ENCODE data around the gene CENPT.
A peak's percentile ranks its signal among the peaks of the same experiment; 100 is the strongest.

The CENPT gene

GRCh38 chr16:67847064-67847861, at the start of gene CENPT:
TSS of gene CENPT (minus strand) at chr16:67847693. CDS start at chr16:67833859, 13,834 bp downstream.
- peak in 1 of 2 experiments; percentile 57 for DNase-seq

GRCh38 chr16:67897231-67897630, 49.7 kb upstream of the CENPT start:
- DNase-seq: no peak

- DNase-seq: peak in 1 of 2 experiments; percentile 25
These were observed 46.4 kb upstream of the CENPT start for GRCh38 chr16:67893743-67894399.

DNA sequence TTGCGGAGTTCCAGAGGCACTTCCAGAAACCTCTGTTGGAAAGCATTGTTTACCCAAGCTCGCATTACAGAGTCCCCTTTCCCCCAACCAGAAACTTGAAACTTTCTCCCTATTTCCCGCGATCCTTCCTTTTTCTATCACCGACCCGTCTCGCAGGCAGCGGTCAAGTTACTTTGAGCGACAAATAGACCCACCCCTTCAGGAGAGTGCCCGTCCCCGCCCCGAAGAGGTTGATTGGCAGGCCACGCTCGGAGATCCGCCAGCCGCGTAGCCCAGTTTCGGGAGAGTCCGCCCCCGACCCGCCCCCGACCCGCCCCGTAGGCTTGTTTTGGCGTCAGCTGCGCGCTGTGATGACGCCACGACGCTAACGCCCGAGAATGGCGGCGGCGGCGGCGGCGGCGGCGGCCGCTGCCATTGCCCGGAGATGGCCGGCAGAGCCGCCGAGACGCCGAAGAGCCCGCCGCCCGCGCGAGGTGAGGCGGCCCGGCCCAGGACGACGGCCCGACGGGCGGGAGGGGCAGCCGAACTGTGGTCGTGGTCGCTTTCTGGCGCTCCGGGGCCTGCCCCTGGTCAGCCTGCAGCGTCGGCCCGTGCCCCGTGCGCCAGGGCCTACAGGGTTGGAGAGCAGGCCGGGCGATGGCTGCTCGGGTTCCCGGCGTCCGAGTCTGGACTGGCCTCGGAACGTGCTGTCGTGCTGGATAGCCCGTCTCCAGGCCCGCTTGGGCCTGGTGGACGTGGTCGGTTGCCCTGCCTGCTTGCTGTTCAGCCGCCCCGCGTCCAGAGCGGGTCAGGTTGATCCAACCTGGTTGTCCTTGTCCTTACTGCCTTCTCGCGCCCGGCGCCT, 45.6 kb upstream of the CENPT start, which contains the start of gene PSKH1:
Gene PSKH1, plus strand, starts transcription at position 356 of the 844 bp plus-strand sequence. CDS start 15,496 bp downstream, outside the sequence.
- peak; percentile 87 to 96 for DNase-seq

GRCh38 chr16:67892375-67892774, 44.9 kb upstream of the CENPT start:
- DNase-seq: no peak

- DNase-seq: no peak
These were observed 40.8 kb upstream of the CENPT start for GRCh38 chr16:67888331-67888730.

GRCh38 chr16:67886387-67886786, 38.9 kb upstream of the CENPT start:
- no peak for DNase-seq

GRCh38 chr16:67885976-67886375, 38.5 kb upstream of the CENPT start:
- DNase-seq: no peak

DNA sequence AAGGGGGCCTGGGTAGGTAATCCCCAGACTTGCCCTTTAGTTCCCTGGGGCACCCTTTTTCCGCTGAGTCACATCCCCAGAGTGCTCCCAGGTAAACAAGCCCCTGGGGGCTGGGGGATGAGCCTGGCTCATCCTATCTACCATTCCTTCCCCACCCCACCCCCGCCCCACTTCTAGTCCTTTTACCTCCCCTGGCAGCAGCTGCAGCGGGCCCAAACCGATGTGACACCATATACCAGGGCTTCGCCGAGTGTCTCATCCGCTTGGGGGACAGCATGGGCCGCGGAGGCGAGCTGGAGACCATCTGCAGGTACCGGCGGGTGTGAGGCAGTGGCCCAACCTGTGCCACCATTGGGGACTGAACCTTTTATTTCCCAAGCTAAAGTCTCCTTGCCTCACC, 38.1 kb upstream of the CENPT start:
- DNase-seq: no peak

DNA sequence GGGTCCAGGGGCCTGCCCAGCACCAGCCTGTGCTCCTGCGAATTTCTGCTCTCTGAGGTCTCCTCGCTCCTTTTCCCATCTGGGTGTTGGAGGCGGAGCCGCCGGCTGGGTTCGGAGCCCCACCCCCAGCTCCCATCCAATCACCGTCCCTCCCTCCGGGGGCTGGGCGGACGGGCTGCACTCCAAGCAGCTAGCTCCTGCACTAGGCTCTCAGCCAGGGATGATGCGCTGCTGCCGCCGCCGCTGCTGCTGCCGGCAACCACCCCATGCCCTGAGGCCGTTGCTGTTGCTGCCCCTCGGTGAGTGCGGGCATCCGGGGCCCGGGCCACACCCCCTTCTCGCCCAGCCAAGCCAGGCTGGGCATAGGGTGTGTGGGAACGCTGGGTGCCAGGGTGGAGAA, 37.2 kb upstream of the CENPT start, which contains the start of gene NRN1L:
Gene NRN1L, plus strand, starts transcription at position 202 of the 400 bp plus-strand sequence. Its CDS starts 19 bp downstream, at position 221.
- no peak for DNase-seq

DNA sequence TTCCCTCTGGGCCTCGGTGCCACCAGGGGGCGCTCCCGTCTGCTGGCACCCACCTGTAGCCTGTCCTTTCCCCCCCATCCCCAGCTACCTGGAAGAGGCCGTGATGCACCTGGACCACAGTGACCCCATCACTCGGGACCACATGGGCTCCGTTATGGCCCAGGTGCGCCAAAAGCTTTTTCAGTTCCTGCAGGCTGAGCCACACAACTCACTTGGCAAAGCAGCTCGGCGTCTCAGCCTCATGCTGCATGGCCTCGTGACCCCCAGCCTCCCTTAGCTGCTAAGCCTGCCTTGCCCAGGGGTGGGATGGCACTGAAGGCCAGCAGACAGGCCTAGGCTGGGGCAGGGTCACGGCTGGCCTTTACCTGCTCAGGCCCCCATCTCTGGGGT, 36.4 kb upstream of the CENPT start:
- DNase-seq: no peak

DNA sequence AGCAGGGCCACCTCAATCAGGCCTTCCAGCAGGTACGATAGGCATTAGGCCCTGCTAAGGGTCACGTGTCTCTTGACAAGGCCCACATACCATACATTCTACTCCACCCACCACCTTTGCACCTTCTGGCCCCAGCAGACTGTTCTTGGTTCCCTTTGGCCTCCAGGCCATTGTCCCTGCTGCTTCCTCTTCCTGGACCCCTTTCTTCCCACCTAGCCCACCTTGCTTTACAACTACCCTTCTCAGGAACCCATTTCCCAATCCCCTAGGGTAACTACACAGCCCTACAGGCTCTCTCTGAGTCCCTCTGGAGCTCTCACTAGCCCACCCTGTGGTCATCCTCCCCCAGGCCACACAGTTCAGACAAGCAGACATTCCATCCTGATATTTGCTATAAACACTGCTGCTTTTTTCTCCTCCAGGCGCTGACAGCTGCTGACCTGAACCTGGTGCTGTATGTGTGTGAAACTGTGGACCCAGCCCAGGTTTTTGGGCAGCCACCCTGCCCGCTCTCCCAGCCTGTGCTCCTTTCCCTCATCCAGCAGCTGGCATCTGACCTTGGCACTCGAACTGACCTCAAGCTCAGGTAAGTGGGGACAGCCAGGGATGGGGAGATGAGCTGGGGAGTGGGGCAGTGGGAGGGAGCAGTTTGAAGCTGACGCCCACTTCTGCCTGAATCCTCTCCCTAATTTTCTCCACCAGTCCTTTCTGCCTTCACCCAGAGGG, 35.8 kb upstream of the CENPT start:
- DNase-seq: peak in 1 of 2 experiments; percentile 37

DNA sequence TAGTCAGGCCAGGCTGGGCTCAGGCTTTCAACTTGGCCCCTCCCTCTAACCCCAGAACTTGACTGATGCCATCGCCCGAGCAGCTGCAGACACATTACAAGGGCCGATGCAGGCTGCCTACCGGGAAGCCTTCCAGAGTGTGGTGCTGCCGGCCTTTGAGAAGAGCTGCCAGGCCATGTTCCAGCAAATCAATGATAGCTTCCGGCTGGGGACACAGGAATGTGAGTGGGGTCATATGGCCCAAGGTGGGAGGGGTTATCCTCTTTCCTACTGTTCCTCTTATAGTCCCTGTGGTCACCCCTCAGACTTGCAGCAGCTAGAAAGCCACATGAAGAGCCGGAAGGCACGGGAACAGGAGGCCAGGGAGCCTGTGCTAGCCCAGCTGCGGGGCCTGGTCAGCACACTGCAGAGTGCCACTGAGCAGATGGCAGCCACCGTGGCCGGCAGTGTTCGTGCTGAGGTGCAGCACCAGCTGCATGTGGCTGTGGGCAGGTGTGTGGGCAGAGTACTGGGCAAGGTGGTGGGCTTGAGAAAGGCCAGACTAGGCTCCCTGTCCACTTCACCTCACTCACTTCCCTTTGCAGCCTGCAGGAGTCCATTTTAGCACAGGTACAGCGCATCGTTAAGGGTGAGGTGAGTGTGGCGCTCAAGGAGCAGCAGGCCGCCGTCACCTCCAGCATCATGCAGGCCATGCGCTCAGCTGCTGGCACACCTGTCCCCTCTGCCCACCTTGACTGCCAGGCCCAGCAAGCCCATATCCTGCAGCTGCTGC, 35.1 kb upstream of the CENPT start:
- no peak for DNase-seq

- DNase-seq: no peak
These were observed 34.2 kb upstream of the CENPT start for GRCh38 chr16:67881621-67882161.

GRCh38 chr16:67880584-67880983, 33.1 kb upstream of the CENPT start:
- no peak for DNase-seq

DNA sequence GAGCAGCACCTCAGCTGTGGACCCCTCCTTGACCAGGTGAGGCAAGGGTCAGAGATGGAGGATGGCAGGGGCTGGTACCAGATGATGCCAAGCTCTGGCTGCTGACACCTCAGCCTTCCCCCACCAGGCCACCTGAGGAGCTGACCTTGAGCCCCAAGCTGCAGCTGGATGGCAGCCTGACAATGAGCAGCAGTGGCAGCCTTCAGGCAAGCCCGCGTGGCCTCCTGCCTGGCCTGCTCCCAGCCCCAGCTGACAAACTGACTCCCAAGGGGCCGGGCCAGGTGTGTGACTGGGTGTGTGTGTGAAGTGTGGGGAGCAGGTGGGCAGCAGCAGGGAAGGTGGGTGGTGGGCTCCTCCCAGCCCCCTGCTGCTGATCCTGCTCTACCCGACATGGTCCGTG, 32.4 kb upstream of the CENPT start:
- no peak for DNase-seq

DNA sequence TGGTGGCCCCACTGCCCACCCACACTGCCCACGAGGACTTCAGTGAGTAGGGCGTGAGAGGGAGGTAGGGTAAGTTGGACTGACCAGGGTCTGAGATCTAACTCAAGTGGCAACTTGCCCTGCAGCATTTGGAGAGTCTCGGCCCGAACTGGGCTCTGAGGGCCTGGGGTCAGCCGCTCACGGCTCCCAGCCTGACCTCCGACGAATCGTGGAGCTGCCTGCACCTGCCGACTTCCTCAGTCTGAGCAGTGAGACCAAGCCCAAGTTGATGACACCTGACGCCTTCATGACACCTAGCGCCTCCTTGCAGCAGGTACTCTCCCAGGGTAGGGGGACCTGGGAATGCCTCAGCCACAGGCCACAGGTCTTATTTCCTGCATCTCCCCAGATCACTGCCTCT, 32.0 kb upstream of the CENPT start:
- no peak for DNase-seq

GRCh38 chr16:67878846-67879245, 31.4 kb upstream of the CENPT start:
- no peak for DNase-seq

GRCh38 chr16:67878232-67878631, 30.7 kb upstream of the CENPT start:
- DNase-seq: no peak

- DNase-seq: no peak
These were observed 29.6 kb upstream of the CENPT start for GRCh38 chr16:67877064-67877463.

DNA sequence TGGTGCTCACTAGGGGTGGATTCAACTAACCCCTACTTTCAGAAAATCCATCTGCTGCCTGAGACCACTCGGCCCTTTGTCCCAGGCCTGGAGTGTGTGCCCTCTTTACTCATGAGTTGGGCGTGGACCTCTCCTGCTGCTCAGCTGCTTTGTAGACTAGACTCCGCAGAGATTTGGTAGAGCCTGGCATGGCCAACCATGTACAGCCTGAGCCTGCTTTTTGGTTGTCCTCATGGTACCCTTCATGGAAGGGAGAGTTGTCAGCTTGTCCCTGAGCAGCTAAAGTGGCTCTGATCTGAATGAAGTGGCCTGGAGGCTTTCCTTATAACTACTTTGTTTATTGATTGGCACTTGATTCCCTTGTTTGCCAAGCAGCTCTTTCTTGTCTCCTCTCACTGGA, 26.9 kb upstream of the CENPT start:
- DNase-seq: no peak

Data from SW 1271 (cell line).